Muscle of back (tissue), 11 donors: ENCODE results near the gene RAMP1. TPM values are rescaled to one million over a fixed set of nuclear protein-coding genes. Genes with fewer than 3 reads are reported as not detected.
A peak's percentile ranks its signal among the peaks of the same experiment; 100 is the strongest.
"Not testable (repeated sequence)": the region's sequence is repeated elsewhere in the genome, so short reads cannot be mapped to it uniquely, and the experiment has no call there.

Experiments
- DNase-seq, 3 donors: peaks; one replicate each; pipeline versions ENCODE4 v3.0.0 to v3.0.0-alpha.2; 2013
- polyA plus RNA-seq, 10 donors: library from polyadenylated mRNA; unstranded; fragments of 120-200 nt; gene quantifications; one replicate each; pipeline ENCODE4 v1.2.1, GENCODE V29; 2013; ENCODE audit not compliant: insufficient read length in 10 of 10

Gene RAMP1
- polyA plus RNA-seq, 10 donors = 30.0 to 61.6 (median 44.0) TPM

DNA sequence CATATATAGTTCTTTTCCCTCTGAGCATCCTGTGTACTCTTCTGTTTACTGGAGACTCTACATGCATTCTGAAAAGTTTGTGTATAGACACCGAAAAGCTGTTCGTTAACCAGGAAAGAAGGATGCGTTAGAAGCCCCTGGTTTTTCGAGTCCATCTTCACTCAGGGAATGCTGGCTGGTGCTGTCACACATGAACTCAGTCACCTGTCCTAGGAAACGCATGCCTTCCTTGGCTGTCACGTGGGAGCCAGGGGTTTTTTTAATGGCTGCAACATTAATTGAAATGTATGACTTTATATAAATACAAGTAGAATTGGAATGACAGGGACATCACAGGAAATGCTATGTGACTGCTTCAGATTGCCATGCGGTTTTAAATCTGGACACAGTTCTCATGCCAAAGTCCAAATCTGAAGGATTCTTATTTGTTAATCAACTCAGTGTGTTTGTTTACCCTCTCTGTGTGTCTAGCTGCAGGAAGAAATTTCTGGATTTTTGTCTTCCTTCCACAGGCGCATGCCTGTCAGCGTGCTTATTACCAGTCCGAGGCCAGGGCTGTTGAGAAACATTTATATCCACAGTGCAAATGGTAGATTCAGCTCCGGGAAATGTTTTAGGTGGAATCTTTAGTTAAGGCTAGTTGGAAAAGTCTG is 2.6 kb downstream of the RAMP1 start:
- DNase-seq = no peak

DNA sequence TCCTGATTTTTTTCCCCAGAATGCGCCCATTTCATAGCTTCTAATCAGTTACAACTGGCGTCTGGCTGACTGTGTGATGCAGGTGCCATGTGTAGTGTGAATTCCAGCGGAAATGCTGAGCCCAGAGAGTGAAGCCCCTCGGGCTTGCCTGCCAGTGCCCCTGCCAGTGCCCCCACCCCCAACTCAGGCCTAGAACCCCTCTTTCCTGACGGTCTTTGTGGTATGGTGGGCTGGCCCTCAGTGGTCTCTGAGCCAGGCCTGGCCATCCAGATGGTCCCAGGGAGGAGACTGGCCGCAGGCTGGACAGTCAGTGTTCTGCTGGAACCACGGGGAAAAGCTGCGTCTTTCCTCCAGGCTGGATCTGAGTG is 3.1 kb downstream of the RAMP1 start:
- DNase-seq = no peak

DNA sequence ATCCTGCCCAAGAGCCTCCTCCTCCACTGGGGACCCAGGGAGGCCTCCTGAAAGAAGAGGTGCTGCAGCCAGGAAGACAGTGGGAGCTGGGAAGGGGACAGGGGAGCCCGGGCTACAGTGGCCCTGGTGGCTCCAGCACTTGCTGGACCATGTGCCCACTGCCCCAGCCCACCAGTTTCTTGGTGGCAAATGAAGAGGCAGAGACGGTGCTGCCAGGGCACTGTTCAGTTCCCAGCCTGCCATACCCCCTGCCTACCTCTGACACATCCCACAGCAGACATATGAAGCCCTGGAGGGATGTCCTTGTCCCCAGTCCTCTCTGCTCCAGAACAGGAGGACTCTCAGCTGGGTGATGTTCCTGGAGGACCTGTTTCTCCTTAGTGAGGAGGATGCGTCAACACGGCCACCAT is 3.7 kb downstream of the RAMP1 start:
- DNase-seq = no peak

DNA sequence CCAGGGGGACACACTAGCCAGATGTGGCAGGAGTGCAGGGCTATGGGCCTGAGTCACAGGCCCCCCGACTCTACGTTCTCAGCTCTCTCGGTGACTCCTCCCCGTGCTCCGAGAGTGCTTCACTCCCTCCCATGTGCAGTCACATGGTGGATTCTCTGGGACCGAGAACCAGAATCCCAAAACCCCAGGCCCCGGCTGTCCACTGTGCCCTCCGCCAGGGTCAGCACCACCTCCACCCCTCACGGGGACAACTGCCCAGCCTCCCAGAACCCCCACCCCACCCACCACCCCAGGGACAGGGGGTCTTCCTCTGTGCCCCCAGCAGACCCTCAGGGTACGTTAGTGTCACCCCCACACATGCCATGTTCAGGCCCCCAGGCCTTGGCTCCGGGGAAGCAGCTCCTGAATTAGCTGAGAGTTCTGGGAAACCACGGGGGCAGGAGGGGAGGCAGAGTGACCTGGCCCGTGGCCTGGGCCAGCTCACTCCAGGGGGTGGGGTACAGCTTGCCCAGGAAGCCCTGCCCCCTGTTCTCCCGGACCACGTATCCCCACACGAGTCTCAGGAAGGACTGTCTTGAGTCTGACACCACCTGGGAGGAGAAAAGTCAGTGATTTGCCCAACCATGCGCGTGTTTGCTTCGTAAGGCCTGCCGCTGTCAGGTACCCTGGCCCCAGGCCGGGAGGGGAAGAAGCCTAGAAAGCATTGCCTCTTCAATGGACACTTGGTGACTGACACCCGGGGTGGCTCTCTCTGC is 4.4 kb downstream of the RAMP1 start:
- no peak for DNase-seq

DNA sequence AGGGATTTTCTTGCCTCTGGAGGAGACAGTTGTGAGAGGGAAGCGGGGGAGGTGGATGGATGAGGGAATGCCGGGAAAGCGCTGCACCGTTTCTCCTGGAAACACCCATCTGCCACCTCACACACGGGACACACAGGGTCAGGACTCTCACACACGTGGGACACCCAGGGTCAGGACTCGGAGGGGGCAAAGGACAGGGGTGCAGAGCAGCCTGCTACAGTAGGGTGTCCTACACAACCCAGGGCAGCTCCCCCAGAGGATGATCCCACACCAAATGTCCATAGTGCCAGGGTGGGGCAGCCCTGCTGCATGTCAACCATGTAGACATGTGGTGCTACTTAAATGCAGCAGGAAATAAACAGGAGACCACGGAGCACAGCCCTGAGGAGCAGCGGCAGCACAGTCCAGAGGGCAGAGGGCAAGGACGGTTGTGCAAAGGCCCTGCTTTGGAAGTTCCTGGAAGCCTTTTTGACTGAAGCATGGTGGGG is 5.1 kb downstream of the RAMP1 start:
- no peak for DNase-seq

DNA sequence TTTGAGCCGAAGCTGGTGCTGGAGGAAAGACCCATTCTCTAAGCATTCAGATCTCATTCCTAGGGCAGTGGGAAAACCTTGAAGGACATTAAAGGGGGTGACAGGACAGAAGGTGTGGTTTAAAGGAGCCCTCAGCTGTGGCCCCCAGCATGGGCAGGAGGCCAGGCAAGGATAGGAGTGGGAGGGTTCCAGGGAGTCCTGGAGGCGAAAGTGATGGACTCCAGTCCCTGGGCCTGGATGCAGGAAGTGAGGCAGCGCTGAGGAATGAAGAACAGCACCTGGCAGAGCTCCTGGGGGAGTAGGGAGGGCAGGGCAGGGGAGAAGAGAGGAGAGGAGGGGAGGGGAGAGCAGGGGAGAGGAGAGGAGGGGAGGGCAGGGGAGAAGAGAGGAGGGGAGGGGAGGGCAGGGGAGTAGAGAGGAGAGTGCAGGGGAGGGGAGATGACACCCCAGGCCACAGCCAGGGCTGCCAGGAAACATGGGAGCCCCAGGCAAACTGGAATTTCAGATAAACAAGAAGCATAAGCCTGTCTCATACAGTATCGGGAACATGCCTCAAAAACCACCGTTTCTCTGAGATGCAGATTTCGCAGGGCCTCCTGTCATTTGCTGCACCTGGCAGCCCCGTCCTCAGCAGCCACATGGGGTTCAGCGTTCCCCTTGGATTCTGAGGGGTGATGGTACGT is 5.7 kb downstream of the RAMP1 start:
- DNase-seq = no peak

DNA sequence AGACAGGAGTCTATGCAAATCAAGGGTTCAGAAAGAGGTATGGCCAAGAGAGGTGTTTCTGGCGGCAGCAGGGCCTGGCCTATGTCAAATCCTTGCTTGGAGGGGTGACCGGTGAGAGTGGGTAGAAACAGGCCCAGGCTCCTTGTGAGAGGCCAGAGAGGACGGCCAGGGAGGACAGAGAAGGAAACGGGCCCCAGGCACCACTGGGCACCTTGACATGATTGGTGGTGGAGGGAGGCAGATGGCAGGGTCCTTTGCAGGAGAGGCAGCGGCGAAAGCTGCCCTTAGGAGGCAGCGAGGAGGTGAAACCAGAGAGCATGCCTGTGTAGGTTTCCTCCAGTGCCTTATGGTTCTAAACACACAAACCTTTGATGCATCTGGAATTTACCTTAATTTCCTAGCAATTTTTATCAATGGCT is 6.2 kb downstream of the RAMP1 start:
- no peak for DNase-seq

DNA sequence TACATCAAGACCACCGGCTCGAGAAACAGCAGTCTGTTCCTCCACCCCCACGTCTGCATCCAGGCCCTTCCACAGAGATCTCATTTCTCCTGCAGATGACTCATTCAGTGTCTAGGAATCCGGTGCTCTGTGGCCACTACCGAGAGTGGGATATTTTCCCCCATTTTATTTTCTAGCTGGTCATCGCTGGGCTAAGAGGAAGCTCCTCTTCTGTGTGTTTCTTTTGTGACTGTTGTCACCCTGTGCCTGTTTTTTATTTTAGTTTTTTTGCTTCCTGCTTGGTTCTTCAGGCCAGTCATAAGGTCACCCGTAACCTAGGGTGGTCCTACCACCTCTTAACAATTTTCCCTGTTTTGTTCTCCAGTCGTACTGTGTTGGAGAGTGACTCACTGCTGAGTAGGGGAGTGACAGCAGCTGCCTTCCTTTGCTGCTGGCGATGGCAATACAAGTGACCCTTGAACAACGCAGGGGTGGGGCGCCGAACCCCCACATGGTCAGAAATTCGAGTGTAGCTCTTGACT is 6.7 kb downstream of the RAMP1 start:
- DNase-seq = no peak

DNA sequence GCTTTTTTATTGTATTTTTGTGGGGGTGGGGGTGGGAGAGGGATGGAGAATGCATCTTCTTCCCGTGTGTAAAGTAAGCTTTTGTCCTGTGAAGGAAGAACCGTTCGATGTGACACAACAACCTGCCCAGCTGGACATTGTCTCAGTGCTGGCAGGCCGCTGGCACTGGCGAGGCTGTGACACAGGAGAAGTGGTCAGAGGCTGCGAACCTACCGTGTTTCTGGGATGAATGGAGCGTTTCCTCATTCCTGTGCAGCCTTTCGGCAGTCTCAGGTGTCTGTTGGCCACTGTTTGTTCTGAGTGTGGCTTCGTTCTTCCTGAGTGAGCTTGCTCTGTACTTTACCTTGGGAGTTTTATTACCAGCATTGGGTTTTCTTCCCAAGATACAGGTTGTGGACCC is 8.0 kb downstream of the RAMP1 start:
- no peak for DNase-seq

DNA sequence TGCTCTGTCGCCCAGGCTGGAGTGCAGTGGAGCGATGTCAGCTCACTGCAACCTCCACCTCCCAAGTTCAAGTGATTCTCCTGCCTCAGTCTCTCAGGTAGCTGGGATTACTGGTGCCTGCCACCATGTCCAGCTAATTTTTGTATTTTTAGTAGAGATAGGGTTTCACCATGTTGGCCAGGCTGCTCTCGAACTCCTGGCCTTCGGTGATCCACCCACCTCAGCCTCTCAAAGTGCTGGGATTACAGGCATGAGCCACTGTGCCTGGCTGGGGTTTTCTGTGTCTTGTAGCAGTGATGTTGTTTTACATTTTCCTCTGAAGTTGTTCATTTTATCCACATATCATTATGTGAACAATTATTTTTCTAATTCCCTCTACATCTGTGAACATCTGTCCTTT is 8.7 kb downstream of the RAMP1 start:
- DNase-seq = not testable (repeated sequence)

DNA sequence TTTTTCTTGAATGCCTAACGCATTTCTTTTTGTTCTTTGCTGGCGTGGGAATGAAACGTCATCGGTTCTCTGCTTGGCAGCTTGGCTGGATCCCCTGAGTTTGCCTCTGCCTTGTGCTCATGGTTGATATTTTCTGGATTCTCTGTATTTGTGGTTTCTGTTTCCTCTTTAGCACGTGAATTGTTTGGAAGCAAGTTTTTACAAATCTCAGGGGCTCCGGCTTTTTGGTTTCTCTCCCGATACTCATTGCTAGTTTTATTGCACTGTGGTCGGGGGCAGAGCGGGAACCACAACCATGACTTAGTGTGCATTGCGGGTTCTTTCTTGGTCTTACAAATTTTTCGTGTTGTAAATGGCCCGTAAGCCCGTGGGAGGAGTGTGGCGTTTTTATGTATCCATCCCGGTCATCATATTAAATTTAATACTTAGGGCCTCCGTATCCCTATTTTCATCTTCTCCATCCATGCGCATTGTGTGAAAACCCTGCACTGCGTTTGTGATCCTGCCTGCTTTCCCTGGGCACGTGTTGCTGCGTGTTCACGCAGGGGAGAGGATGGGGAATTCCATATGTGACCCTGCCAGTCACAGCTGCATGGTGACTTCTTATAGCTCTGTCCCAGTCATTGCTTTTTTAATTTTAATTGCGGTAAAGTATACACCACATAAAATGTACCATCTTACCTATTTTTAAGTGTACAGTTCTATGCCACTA is 9.4 kb downstream of the RAMP1 start:
- DNase-seq = peak in 2 of 3 donors; percentile 25 to 65

DNA sequence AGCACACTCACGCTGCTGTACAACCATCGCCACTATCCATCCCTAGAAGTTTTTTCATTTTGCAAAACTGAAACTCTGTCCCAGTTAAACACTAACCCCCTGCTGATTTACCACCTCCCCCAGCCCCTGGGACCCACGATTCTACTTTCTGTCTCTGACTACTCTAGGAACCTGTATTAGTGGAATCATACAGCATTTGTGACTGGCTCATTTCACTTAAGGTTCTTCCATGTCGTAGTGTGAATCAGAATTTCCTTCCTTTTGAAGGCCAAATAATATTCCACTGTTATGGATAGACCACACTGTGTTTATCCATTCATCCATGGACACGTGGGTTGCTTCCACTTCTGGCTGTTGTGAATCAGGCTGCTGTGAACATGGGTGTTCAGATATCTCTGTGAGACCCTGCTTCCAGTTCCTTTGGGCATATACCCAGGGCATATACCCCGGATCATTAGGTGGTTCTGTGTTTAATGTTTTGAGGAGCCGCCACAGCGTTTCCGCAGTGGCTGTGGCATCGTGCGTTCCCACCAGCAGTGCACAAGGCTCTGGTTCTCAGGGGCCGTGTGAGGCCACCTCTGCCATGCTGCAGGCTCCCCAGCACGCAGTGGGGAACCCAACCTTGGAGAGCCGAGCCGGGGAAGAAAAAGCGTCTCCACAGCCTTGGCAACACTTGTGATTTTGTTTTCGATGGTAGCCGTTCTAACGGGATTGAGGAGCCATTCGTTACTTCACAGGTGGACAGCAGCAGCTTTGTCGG is 10.1 kb downstream of the RAMP1 start:
- no peak for DNase-seq

DNA sequence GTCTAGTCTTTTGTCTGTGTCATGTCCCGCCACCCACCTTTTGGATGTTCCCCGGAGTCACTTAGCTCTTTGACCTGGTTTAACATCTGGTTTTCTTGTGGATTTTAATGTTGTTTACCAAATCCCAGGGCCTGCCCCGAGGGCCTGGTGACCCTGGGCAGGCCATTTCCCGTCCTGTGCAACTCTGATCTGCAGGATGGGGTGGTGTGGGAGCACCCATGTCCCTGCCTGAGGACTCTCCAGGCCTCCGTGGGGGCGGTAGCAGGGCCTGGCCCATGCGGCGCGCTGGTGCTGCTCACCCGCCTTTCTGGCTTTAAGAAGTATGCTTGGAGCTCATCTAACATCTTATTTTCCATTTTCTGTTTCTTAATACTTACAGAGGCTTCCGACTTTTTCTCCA is 10.7 kb downstream of the RAMP1 start:
- no peak for DNase-seq

DNA sequence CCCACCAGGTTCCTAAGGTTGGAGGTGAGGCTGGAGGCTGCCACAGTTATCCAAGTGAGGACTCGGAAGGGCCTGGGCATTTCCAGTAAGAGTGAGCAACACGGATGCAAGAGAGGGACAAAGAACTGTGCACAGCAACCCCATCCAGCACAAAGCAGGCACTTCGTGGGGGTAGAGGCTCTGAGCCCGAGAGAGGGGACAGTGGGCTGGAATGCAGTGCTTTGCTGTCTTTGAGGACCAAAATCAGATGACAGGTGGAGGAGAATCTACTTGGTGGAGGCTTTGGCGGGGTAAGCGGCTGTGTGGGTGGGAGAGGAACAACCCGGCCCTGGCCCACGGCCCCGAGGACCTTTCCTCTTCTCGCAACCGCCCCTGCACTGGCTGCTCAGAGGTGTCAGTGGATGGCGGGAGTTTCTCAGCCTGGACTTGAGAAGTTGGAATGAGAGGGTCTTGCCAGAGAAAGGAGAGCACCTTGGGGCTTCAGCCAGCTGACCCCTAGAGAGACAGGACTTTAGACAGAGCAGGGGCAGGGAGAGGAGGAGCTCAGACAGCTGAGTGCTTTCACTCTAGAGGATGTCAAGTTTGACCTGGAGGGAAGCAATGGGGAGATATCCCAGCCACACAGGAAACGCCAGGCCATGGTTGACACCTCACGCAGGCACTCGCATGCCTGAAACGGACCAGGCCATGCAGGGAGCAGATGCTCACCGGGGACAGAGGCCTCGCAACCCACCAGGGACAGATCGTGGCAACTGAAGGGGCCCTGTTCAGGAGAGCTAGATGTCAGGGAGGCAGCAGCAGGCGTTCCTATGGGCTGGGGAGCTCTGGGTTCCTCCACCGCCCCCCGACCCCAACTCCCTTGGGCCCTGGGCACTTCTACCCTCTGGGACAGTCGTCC is 11.6 kb downstream of the RAMP1 start:
- no peak for DNase-seq

DNA sequence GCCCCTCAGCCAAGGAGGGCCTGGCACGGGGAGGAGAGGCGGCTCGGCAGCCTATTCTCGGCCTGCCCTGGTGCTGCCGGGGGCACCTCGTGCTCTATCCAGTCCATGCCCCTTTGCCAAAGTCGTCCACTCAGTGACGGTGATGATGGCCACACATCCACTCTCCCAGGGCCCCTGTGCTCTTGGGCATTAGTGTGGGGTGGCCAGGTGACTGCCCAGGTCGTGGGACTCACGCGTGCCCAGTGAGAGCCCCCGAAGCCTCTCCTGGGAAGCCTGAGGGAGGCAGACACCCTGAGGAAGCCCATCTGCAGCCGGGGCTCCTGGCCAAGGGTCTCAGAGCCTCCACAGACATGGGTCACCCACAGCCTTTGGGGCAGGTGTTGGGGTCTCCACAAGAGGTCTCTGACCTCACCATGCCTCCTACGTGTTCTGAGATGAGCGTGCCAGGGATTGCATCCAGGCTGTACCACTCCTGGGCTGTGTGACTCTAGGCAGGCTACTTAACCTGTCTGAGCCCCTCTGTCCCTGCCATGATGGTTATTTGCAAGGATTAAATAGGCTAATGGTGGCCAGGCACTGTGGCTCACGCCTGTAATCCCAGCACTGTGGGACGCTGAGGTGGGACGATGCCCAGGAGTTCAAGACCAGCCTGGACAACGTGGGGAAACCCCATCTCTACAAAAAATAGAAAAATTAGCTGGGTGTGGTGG is 12.9 kb downstream of the RAMP1 start:
- DNase-seq = no peak

DNA sequence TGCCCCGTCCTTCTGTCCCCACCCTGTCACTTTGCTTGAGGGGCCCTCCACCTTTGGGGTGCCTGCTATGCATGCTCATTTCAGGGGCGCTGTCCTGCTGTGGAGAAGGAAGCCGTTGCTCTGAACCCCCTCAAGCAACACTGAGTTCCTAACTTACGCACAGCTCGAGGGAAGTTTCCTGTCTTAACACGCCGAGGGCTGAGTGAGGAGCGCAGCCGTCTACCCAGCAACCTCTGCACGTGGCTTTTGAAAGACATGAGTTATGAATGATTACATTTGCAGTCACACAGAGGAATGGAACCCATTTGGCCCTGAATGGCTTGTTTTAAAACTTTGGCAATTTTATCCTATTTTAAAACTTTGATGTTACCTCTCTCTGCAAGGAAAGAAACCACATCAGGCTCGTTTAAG is 14.0 kb downstream of the RAMP1 start:
- DNase-seq = peak in 1 of 3 donors; percentile 65

DNA sequence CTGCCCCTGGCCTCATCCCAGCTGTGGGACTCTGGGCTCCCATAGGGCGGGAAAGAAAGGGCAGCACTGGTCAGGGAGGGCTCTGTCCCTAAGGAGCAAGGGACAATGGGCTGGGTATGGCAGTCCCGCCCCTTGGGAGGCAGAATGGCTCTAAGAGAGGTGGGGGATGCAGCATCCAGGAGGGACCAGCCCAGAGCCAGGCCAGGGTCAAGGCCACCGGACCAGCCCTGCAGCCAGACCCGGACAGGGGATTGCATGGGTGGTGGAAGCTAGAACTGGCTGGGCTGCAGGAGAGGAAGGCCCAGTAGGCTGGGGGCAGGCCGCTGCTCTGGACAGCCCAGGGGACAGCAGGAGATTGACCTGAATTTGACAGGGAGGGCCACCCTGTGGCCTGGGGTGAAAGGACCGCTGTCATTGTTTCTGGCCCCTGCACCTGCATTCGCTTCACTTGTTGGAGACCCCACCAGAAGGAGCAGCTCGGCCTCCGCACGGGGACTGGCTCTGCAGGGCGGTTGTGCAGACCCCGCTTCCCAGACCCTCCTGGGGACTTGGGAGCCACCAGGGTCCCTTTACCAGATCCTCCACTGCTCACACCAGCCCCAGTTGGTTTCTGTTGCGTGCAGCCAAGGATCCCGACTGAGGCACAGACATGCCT is 14.6 kb downstream of the RAMP1 start:
- DNase-seq = no peak

DNA sequence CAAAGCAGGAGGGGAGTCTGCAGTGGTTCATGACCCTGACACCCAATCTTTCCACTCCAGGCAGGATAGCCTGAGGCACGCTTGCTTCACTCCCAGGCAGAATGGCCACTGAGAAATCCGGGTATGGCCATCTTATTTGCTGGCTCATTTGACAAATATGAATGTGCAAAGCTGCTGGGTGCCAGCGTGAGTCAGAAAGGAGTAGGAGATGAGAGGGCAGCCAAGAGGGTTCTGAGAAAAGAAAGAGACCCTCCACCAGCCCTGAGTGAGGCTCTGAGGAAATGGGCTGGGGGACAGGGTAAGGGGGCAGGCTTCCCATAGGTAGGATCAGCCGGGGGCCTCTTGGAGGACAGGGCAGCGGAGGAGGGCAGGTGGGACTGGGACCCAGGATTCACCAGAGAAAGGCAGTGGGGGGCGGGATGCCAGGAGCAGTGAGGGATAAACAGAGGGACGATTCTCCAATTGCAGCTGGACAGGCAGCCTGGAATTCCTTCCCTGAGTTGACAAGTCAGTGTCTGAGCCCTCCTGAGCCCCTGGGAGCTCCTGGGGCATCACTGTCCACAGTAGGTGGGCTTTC is 15.2 kb downstream of the RAMP1 start:
- DNase-seq = no peak
